Fibroblast of skin of left biceps (primary cell): ENCODE data around the gene TENM3.

ENCODE experiments used
- DNase-seq, 2 experiments: peaks; one replicate each; pipeline ENCODE4 v3.0.0-alpha.2; 2013; ENCODE audit warnings: low read depth in 2 of 2

Gene TENM3

GRCh38 chr4:182254026-182254780 is 11.0 kb downstream of the TENM3 start:
- DNase-seq, result no peak

- DNase-seq, result no peak
These were observed 12.4 kb downstream of the TENM3 start for GRCh38 chr4:182255441-182256190.

DNA sequence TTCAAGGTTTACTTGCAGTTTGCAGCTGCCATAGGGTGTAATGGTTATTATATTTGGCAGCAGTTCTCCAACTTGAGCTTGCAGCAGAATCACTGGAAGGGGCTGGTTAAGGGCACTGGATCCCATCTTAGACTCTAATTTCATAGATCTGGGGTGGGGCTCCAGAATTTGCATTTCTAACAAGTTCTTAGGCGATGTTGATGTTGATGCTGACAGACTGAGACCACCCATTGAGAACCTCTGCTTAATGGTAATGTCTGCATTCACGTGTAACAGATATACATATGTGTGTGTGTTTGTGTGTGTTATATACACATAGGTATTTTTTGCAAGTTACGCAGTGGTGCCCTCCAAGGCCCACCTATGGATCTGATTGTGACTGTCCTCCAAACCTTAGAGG is 13.8 kb downstream of the TENM3 start:
- DNase-seq, result no peak

DNA sequence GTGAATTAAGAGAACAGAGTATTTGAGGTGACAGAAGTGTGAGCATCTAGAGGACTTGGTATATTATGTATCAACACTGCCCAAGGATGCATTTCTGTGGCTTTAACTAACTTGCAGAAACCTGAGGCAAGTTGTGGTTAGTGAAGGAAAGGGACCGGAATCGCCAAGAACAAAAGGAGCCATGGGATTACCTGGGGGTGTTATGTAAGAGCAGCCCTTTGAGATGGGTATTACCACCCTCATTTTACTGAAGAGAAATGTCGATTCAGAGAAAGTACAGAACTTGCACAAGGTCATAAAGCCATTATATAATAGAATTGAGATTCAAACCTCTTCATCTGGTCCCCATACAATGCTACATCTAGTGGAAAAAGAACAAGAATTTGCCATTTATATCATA is 14.3 kb downstream of the TENM3 start:
- DNase-seq, result no peak

DNA sequence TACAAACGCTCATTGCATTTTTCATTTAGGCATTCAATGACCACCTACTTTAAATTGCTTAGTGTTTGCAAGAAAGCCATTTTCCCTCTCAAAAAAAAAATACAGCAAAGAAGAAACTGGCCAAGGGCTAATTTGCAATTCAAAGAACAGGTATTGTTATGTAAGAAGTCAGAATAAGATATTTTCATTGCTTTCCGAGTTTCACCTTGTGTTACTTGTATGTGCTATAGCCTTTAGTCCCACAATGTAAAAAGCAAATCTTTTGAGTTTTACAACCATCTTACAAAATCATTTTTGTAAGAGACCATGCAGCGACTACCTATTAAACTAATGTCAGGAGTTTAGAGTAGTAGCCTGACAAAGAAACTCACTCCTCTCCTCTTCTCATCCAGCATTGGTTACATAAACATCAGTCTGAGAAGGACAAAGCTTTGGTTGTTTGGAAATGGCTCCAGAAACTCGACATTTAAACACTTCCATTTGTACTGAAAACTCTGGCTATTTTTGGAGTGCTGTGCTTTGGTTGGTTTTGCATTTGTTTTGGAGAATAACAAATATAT is 15.3 kb downstream of the TENM3 start:
- DNase-seq, result no peak

GRCh38 chr4:182261651-182262223 is 18.5 kb downstream of the TENM3 start:
- no peak for DNase-seq

DNA sequence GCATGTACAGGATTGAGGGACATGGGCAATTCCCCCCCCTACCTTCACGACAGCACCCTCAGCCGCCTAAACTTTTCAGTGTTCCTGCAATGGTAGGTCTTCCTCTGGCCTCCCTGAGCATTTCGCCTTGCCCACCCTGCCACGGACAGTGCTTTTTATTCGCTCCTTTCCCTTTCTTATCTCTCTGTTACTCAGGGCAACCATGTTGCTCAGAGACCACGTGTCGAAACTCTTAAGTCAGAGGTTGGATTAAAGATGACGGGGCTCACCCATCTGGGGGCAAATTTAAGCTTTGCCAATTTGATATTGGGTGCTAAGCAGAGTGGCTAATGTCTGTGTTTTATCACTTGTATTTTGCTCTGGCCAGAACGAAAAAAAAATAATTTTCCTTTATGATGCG is 20.4 kb downstream of the TENM3 start:
- DNase-seq, result no peak

DNA sequence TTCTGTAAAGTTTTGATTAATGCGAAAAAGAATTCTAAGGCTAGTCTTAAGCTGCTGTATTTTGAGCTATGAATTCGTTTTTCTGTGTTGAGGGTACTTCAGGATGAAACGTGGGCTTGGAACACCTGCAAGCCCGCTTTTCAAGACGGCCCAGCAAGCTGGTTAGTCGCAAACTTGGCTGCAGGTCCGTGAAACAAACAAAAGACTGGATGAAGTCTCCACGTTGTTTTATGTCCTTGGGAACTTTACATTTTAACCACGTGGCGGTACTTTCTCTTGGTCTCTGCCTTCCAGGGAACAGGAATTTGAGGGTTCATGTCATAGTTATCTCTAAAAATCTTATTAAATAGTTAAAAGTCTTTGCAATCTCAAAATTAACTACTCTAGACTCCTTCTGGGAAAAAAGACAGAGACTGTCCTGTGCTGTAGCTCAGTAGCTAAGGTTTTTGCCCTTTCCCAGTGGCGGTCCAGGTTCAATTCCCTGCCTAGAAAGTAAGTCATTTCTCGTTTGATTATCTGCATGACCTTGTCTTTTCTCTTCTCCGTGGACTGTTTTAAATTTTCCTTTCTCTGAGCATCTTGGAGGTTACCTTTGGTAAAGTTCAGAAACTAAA is 21.0 kb downstream of the TENM3 start:
- no peak for DNase-seq

DNA sequence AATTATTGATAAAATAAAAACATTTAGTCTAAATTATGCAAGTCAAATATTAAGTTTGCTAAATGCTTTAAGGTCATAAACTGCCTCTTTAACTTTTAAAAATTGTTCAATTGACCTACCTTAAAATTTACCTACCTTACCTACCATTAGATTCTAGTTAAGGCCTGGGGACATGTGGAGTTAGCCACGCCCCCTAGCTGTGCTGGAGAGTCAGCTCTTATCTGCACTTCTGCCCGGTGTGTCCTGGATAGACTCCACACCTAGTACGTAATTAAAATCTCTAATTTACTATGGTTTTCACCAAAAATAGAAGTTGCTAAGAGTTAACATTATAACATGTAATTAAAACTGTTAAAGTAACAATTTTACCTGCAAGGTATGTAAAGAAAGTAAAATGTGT is 22.7 kb downstream of the TENM3 start:
- no peak for DNase-seq

DNA sequence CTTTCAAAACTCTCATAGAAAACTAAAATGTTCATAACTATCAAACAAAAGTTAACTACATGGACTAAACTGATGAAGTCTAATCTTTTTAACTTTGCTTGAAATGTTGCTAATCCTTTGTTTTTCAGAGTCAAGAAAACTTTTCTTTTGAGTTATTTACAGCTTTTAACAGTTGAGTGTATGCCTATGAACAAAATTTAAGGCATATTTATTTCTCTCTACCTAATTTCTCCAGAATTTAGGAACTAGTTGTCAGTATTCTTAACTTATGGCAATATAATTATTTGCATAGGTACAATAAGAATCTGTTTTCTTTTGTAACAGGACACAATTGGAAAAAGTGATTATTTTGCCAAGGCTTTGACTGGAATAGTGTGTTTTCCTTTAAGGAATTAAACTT is 23.8 kb downstream of the TENM3 start:
- no peak for DNase-seq

DNA sequence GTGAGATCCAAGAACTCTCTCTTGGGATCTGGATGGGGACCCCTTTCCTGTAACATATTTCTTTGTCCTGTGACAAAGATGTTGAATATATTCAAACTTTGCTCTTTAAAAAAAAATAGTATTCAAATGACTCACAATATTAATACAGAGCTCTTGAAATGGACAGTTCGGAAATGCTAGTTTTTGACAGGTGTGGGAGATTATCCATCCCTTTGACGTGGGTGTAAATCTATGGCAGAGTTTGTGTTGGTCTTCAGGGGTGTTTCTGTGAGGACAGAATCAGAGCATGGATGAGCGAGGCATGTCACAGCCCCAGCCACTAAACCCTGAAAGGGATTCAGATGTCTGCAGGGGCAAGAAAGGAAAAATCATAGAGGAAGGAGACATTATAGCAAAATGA is 25.8 kb downstream of the TENM3 start:
- no peak for DNase-seq

- no peak for DNase-seq
These were observed 28.5 kb downstream of the TENM3 start for GRCh38 chr4:182271731-182272130.

- DNase-seq, result peak in 1 of 2 experiments; percentile 13
These were observed 28.9 kb downstream of the TENM3 start for GRCh38 chr4:182272151-182272550.

- DNase-seq, result no peak
These were observed 30.2 kb downstream of the TENM3 start for GRCh38 chr4:182273191-182273935.

DNA sequence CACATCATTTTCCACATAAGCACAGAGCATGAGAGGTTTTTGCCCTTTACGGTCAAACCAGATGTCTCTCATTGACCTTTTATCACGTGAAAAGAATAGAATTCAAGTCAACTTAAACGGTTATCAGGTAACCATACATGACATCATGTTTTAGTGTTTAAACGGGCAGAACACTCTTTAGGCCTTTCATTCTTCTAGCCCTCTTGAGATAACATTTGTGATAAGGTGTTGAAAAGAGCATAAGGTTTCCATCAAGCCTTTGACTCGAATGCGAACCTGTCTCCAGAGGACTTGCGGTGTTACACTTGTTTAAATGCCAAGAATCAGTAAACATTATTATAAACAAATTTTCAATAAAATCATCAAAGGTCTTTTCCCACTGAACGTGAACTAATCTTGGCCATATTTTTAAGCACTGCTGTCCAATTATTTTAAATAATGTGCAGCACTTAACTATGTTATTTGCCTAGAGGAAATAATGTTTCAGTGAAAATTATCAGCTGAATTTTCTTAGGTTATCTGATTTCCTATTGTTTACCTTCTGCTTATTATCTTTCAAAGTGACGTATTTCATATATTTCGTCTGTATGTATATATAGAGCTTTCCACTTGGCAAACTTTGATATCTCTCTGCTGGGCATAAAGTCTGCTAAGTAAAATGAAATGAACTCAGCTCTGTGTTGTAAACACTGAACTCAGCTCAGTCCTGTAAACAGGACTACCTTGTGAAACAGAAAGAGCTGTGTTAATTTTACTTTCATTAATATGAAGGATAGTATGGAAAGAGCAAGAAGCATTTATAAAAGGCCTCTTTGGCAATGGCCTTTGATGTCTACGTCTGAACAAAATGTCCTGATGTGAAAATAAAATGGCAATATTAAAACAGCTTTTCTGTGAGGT is 33.3 kb downstream of the TENM3 start:
- DNase-seq, result no peak

GRCh38 chr4:182277377-182277776 is 34.2 kb downstream of the TENM3 start:
- DNase-seq, result no peak

- no peak for DNase-seq
These were observed 35.5 kb downstream of the TENM3 start for GRCh38 chr4:182278729-182279128.

DNA sequence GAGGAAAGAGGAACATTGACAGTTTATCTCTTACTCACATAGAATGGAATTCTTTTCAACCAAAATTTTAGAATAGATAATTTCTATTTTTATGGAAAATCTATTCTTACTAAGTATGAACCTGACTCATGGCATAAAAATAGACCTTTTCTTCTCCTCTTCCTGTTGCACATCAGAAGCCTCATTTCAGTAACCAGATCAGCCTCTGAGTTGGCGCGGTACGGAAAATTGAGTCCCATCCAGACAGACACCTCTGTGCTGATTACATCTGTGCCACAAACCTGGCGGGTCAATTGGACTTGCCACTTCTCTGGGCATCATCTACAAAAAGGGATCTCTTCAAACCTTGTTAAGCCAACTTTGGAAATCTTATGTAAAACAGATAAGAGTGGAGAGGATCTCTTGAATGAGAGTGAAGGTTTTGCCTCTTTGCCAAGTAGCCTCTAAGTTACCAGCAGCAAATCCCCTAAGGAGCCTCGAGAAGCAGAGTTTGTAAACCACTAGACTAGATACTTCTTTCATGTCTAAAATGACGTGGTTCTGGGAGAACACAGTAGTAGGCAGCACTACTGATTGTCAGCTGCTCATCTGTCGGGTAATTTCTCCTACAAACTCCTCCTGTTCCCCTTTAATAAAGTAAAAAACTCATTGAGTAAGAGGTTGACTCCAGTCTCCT is 37.4 kb downstream of the TENM3 start:
- DNase-seq, result peak in 1 of 2 experiments; percentile 23

GRCh38 chr4:182286035-182286434 is 42.8 kb downstream of the TENM3 start:
- DNase-seq, result no peak

GRCh38 chr4:182286931-182287330 is 43.7 kb downstream of the TENM3 start:
- no peak for DNase-seq
